Cardiac fibroblast (primary cell): ENCODE results near the gene CLPSL1.

Source experiments
- DNase-seq, 2 donors: peaks; one replicate each; pipeline versions ENCODE4 v3.0.0 to v3.0.0-alpha.2; 2010; ENCODE audit warnings: low read depth in 2 of 2
- H3K4me3 ChIP-seq, 2 donors: replicated peaks in 1 of 2; 1 replicate in 1 of 2; 2 replicates in 1 of 2; pipeline ENCODE4 v1.5.1; 2011; ENCODE audit warnings: low read depth in 2 of 2, low read length in 2 of 2, mild to moderate bottlenecking in 2 of 2, moderate library complexity in 1 of 2
- CTCF ChIP-seq: IDR thresholded peaks from one replicate; pipeline ENCODE4 v1.5.1; 2011; ENCODE audit warnings: low read depth, mild to moderate bottlenecking, low read length, inconsistent platforms

CLPSL1 gene

GRCh38 chr6:35775031-35775430 is 5.8 kb upstream of the CLPSL1 start:
- no peak overlapping the region for H3K4me3 ChIP-seq
- no peak for TF ChIP-seq CTCF
- DNase-seq, result no peak

- TF ChIP-seq CTCF, result no peak
- DNase-seq, result peak in 1 of 2 donors; percentile 33
- peak within 1 kb of the TSS; percentile 46 for H3K4me3 ChIP-seq
These were observed 4.2 kb upstream of the CLPSL1 start, which contains the start of gene CLPSL2 for GRCh38 chr6:35776364-35777215. CLPSL2 (plus strand) TSS chr6:35776598; CDS start chr6:35776619, 21 bp downstream.

GRCh38 chr6:35777356-35778102 is 3.3 kb upstream of the CLPSL1 start:
- DNase-seq, result no peak
- no peak overlapping the region for H3K4me3 ChIP-seq
- TF ChIP-seq CTCF, result no peak

- H3K4me3 ChIP-seq, result no peak overlapping the region
- TF ChIP-seq CTCF, result no peak
- DNase-seq, result no peak
These were observed 2.4 kb upstream of the CLPSL1 start for GRCh38 chr6:35778437-35778836.

GRCh38 chr6:35781290-35781689 is 471 bp downstream of the CLPSL1 start:
- no peak for TF ChIP-seq CTCF
- DNase-seq, result no peak
- no peak overlapping the region for H3K4me3 ChIP-seq

GRCh38 chr6:35782424-35782823 is 1.6 kb downstream of the CLPSL1 start:
- H3K4me3 ChIP-seq, result no peak overlapping the region
- DNase-seq, result no peak
- TF ChIP-seq CTCF, result no peak
